SK-N-SH (cell line): ENCODE measurements around the gene FAM209A. TPM values are rescaled to one million over a fixed set of nuclear protein-coding genes. Genes with fewer than 3 reads are reported as not detected.
A peak's percentile ranks its signal among the peaks of the same experiment; 100 is the strongest.
"Not testable (repeated sequence)": the region's sequence is repeated elsewhere in the genome, so short reads cannot be mapped to it uniquely, and the experiment has no call there.

Experiments
- CTCF ChIA-PET: fragments of 300-600, 350-600 bp; formaldehyde crosslinking; extraction: SDS; loops from one replicate; lab custom pipeline; 2021; lab: Yijun Ruan, JAX
- POLR2A ChIA-PET: fragments of 350-600 bp; sonication (Branson Sonifier 250); formaldehyde crosslinking; extraction: SDS; loops from one replicate; lab custom pipeline; 2020; ENCODE audit warnings: antibody characterized with exemption, inconsistent platforms; lab: Yijun Ruan, JAX
- DNase-seq: peaks from one replicate; pipeline ENCODE4 v3.0.0; 2012
- H2AFZ ChIP-seq: fragments of 200-600 bp; sonication (generic); 2 replicates; pipeline ENCODE4 v1.8.1; 2016; ENCODE audit warnings: antibody characterized with exemption, mild to moderate bottlenecking, low read depth
- H3F3A ChIP-seq: fragments of 200-600 bp; sonication (generic); replicated peaks from 2 replicates; pipeline ENCODE3; 2016; ENCODE audit warnings: antibody characterized with exemption, mild to moderate bottlenecking; ENCODE audit not compliant: insufficient read depth
- H3K27ac ChIP-seq, 2 experiments: fragments of 200-500 bp in 1 of 2; fragments of 200-600 bp in 1 of 2; sonication (Bioruptor generic) in 1 of 2; sonication (generic), shearing (Covaris generic) in 1 of 2; 2 replicates each; pipeline versions ENCODE4 v1.5.1 to v1.6.1; 2014 to 2016; ENCODE audit warnings: low read depth in 2 of 2, inconsistent platforms in 1 of 2, low read length in 1 of 2, mild to moderate bottlenecking in 1 of 2, mixed read lengths in 1 of 2
- H3K27me3 ChIP-seq: fragments of 200-600 bp; sonication (generic), shearing (Covaris generic); 2 replicates; pipeline ENCODE4 v1.6.1; 2016; ENCODE audit warnings: mixed run types; ENCODE audit not compliant: insufficient read depth
- H3K36me3 ChIP-seq, 2 experiments: fragments of 200-500 bp in 1 of 2; fragments of 200-600 bp in 1 of 2; sonication (Bioruptor generic) in 1 of 2; sonication (generic) in 1 of 2; replicated peaks in 1 of 2; 2 replicates each; pipeline versions ENCODE3 to v1.5.1; 2014 to 2016; ENCODE audit warnings: low read length in 1 of 2, mild to moderate bottlenecking in 1 of 2; ENCODE audit not compliant: insufficient read depth in 2 of 2, control insufficient read depth in 1 of 2
- H3K4me1 ChIP-seq, 2 experiments: fragments of 200-500 bp in 1 of 2; fragments of 200-600 bp in 1 of 2; sonication (Bioruptor generic) in 1 of 2; sonication (generic), shearing (Covaris generic) in 1 of 2; 2 replicates each; pipeline versions ENCODE4 v1.5.1 to v1.6.1; 2014 to 2016; ENCODE audit warnings: low read depth in 1 of 2, low read length in 1 of 2, mixed run types in 1 of 2; ENCODE audit not compliant: insufficient read depth in 2 of 2, control insufficient read depth in 1 of 2
- H3K4me2 ChIP-seq: fragments of 200-600 bp; sonication (generic), shearing (Covaris generic); 2 replicates; pipeline ENCODE4 v1.6.1; 2017; ENCODE audit warnings: mixed run types
- H3K4me3 ChIP-seq, 2 experiments: fragments of 200-500 bp in 1 of 2; fragments of 200-600 bp in 1 of 2; sonication (Bioruptor generic) in 1 of 2; sonication (generic), shearing (Covaris generic) in 1 of 2; 2 replicates each; pipeline versions ENCODE4 v1.5.1 to v1.8.1; 2014 to 2016; ENCODE audit warnings: low read depth in 2 of 2, inconsistent platforms in 1 of 2, low read length in 1 of 2, mild to moderate bottlenecking in 1 of 2, mixed read lengths in 1 of 2, moderate library complexity in 1 of 2
- H3K79me2 ChIP-seq: fragments of 200-600 bp; sonication (generic); 2 replicates; pipeline ENCODE4 v1.8.1; 2017; ENCODE audit warnings: mild to moderate bottlenecking; ENCODE audit not compliant: insufficient read depth
- H3K9ac ChIP-seq: fragments of 200-600 bp; sonication (generic); 2 replicates; pipeline ENCODE4 v1.6.1; 2017; ENCODE audit warnings: mixed run types
- H3K9me2 ChIP-seq: fragments of 200-600 bp; sonication (generic); 2 replicates; pipeline ENCODE4 v1.6.1; 2017; ENCODE audit warnings: mixed run types
- H3K9me3 ChIP-seq: fragments of 200-600 bp; sonication (generic); 2 replicates; pipeline ENCODE4 v1.6.1; 2017; ENCODE audit warnings: mixed run types, mild to moderate bottlenecking, moderate library complexity
- H4K20me1 ChIP-seq: fragments of 200-600 bp; sonication (generic); 2 replicates; pipeline ENCODE4 v1.6.1; 2017; ENCODE audit warnings: mild to moderate bottlenecking, mixed run types; ENCODE audit not compliant: insufficient read depth
- CHD2 ChIP-seq: fragments of 150-350 bp; IDR thresholded peaks from 2 replicates; pipeline ENCODE4 v1.6.1; 2018; ENCODE audit warnings: low read length; ENCODE audit not compliant: partially characterized antibody
- CTCF ChIP-seq: fragments of 200-600 bp; sonication (generic); IDR thresholded peaks from 2 replicates; pipeline ENCODE4 v1.6.1; 2017; ENCODE audit warnings: antibody characterized with exemption, mild to moderate bottlenecking, moderate library complexity
- EP300 ChIP-seq, 2 experiments: IDR thresholded peaks; 2 replicates each; pipeline versions ENCODE4 v1.4.0 to v1.6.1; 2012; ENCODE audit warnings: borderline replicate concordance in 1 of 2, low read depth in 1 of 2, low read length in 1 of 2
- FOSL2 ChIP-seq: IDR thresholded peaks from 2 replicates; pipeline ENCODE4 v1.4.0; 2012; ENCODE audit warnings: low read depth, mild to moderate bottlenecking, moderate library complexity, borderline replicate concordance
- FOXJ3 ChIP-seq: sonication (generic); formaldehyde crosslinking; IDR thresholded peaks from 2 replicates; pipeline ENCODE4 v1.5.1; 2020; ENCODE audit warnings: mild to moderate bottlenecking, missing genetic modification reagents
- GATA2 ChIP-seq: sonication (generic); formaldehyde crosslinking; IDR thresholded peaks from 2 replicates; pipeline ENCODE4 v1.5.0; 2020; ENCODE audit warnings: mild to moderate bottlenecking, missing genetic modification reagents
- MEF2A ChIP-seq: IDR thresholded peaks from 2 replicates; pipeline ENCODE4 v1.4.0; 2012; ENCODE audit warnings: low read depth, borderline replicate concordance
- POLR2AphosphoS5 ChIP-seq: IDR thresholded peaks from 2 replicates; pipeline ENCODE4 v1.6.1; 2012; ENCODE audit warnings: low read depth, low read length
- RAD21 ChIP-seq: IDR thresholded peaks from 2 replicates; pipeline ENCODE4 v1.6.1; 2012; ENCODE audit warnings: mild to moderate bottlenecking, low read length
- RCOR1 ChIP-seq: fragments of 150-350 bp; IDR thresholded peaks from 2 replicates; pipeline ENCODE4 v1.6.1; 2017; ENCODE audit warnings: antibody characterized with exemption, low read length
- SMC3 ChIP-seq: IDR thresholded peaks from 2 replicates; pipeline ENCODE4 v1.6.1; 2012; ENCODE audit warnings: low read depth, low read length, improper control_type of control experiment
- TCF12 ChIP-seq: IDR thresholded peaks from 2 replicates; pipeline ENCODE4 v1.4.0; 2012
- YY1 ChIP-seq: IDR thresholded peaks from 2 replicates; pipeline ENCODE4 v1.4.0; 2012; ENCODE audit warnings: low read depth, mild to moderate bottlenecking
- WGBS: methylation state at CpG from one replicate; pipeline ENCODE4 v1.1.6; 2017; ENCODE audit warnings: low lambda C conversion rate; 5-methylcytosine and 5-hydroxymethylcytosine counted together
- polyA plus RNA-seq, 3 experiments: library from polyadenylated mRNA; depleted of rRNA; stranded (reverse); fragments of >200 nt; gene quantifications; 2 replicates each; pipeline ENCODE4 v1.2.3, GENCODE V29; 2012
- TF ChIP-seq, protein P1 (sequence below): fragments of 150-350 bp; IDR thresholded peaks from 2 replicates; pipeline ENCODE4 v1.6.1; 2017; ENCODE audit warnings: antibody characterized with exemption, low read length, low read depth, borderline replicate concordance
- TF ChIP-seq, protein P2 (sequence below): fragments of 150-350 bp; IDR thresholded peaks from 2 replicates; pipeline ENCODE4 v1.6.1; 2016; ENCODE audit warnings: mild to moderate bottlenecking, low read depth, low read length

The FAM209A gene
- polyA plus RNA-seq, 1 of the 3 experiments (the other 2 are of a cell fraction), result not detected

- TF ChIP-seq CTCF, result no peak
- TF ChIP-seq, protein P1, sequence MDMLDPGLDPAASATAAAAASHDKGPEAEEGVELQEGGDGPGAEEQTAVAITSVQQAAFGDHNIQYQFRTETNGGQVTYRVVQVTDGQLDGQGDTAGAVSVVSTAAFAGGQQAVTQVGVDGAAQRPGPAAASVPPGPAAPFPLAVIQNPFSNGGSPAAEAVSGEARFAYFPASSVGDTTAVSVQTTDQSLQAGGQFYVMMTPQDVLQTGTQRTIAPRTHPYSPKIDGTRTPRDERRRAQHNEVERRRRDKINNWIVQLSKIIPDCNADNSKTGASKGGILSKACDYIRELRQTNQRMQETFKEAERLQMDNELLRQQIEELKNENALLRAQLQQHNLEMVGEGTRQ, result no peak
- TF ChIP-seq YY1, result no peak
- peak; percentile 82 for TF ChIP-seq MEF2A
- TF ChIP-seq, protein P2, sequence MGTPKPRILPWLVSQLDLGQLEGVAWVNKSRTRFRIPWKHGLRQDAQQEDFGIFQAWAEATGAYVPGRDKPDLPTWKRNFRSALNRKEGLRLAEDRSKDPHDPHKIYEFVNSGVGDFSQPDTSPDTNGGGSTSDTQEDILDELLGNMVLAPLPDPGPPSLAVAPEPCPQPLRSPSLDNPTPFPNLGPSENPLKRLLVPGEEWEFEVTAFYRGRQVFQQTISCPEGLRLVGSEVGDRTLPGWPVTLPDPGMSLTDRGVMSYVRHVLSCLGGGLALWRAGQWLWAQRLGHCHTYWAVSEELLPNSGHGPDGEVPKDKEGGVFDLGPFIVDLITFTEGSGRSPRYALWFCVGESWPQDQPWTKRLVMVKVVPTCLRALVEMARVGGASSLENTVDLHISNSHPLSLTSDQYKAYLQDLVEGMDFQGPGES, result no peak
- TF ChIP-seq GATA2 (CRISPR knock-in tag), result no peak
Measured at GRCh38 chr20:56554869-56555268, 30.3 kb downstream of the FAM209A start (continued).

- WGBS, result 19% methylated on average over 6 of the region's 6 CpGs
- Histone ChIP-seq H4K20me1 (no peaks in the 10 kb centered on the region), H3F3A (no peaks in the 10 kb centered on the region), H3K36me3 (no peaks in the 10 kb centered on the region), H3K4me2 (no peak overlapping the region), H3K27me3 (peaks cover 71% of the 10 kb centered on the region), H3K4me1 (no peaks in the 10 kb centered on the region), H3K27ac (no peak overlapping the region), H2AFZ (no peak overlapping the region), H3K4me3 (no peak overlapping the region), H3K9me3 (no peaks in the 10 kb centered on the region), H3K9ac (no peak overlapping the region), H3K9me2 (no peaks in the 10 kb centered on the region), H3K79me2 (no peaks in the 10 kb centered on the region)
- TF ChIP-seq POLR2AphosphoS5 (no peak), SMC3 (no peak), CHD2 (no peak), RAD21 (no peak), TCF12 (no peak), FOXJ3 (CRISPR knock-in tag) (no peak), FOSL2 (no peak), EP300 (IDR thresholded peaks at IDR 0.05; ENCODE audit: borderline replicate concordance in 1 of 2, low read depth in 1 of 2, low read length in 1 of 2) (no peak), RCOR1 (no peak)
- TF ChIP-seq, protein P2, result no peak
- ChIA-PET POLR2A (no interaction called here), CTCF (interaction anchor here (0.6 kb wide), 1 partner anchor 259 kb away, joined by 3 read pairs; no protein-coding TSS in a partner anchor)
- no peak for DNase-seq
Measured at GRCh38 chr20:56558968-56559367, 34.4 kb downstream of the FAM209A start.

DNA sequence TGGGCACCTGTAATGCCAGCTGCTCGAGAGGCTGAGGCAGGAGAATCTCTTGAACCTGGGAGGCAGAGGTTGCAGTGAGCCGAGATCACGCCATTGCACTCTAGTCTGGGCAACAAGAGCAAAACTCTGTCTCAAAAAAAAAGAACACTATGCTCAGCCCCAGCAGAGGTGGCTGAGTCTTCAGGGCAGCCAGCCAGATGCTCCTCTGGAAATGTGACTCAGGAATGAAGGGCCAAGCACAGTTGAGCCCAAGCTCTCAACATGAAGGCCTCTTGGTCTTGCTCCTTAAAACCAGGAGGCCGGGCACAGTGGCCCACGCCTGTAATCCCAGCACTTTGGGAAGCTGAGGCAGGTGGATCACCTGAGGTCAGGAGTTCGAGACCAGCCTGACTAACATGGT, 40.0 kb downstream of the FAM209A start:
- H3K79me2 ChIP-seq, H3F3A ChIP-seq, H3K27ac ChIP-seq, H4K20me1 ChIP-seq, H2AFZ ChIP-seq, H3K9me2 ChIP-seq, DNase-seq, H3K9ac ChIP-seq, H3K4me2 ChIP-seq, H3K36me3 ChIP-seq, H3K9me3 ChIP-seq, H3K4me3 ChIP-seq, H3K4me1 ChIP-seq, POLR2A ChIA-PET: not testable (repeated sequence)
- peaks cover 37% of the 10 kb centered on the region for H3K27me3 ChIP-seq
- WGBS, result 16% methylated on average over 6 of the region's 6 CpGs
- CTCF ChIA-PET, result interaction anchor here (6.0 kb wide), 1 partner anchor 14 kb away, joined by 23 read pairs; no protein-coding TSS in a partner anchor
